Activated CD4-positive, alpha-beta T cell treated with anti-CD3 and anti-CD28 coated beads, Interleukin-2, amount 10 ng/mL, durations not matched to agents 7 days and 5 days (primary cell): ENCODE measurements around the gene EEF1AKMT4. TPM values are rescaled to one million over a fixed set of nuclear protein-coding genes. Genes with fewer than 3 reads are reported as not detected.

Experiments
- CTCF ChIA-PET: fragments of 350-600 bp; sonication (Branson Sonifier 250); formaldehyde crosslinking; loops from one replicate; lab custom pipeline; 2021; ENCODE audit warnings: antibody characterized with exemption; lab: Charles Lee
- POLR2A ChIA-PET: fragments of 350-600 bp; sonication (Branson Sonifier 250); formaldehyde crosslinking; loops from one replicate; lab custom pipeline; 2021; ENCODE audit warnings: antibody characterized with exemption; lab: Charles Lee
- DNase-seq: peaks from one replicate; pipeline ENCODE4 v3.0.0-alpha.2; 2020
- H3K27ac Mint-ChIP-seq: one replicate; pipeline ENCODE4 v1.8.0; 2021; ENCODE audit warnings: mild to moderate bottlenecking, moderate library complexity, mixed read lengths
- H3K27me3 Mint-ChIP-seq: one replicate; pipeline ENCODE4 v1.8.0; 2021; ENCODE audit warnings: mixed read lengths
- H3K36me3 Mint-ChIP-seq: one replicate; pipeline ENCODE4 v1.8.0; 2021; ENCODE audit warnings: low read depth, mixed read lengths
- H3K4me1 Mint-ChIP-seq: one replicate; pipeline ENCODE4 v1.8.0; 2021; ENCODE audit warnings: mixed read lengths
- H3K4me3 Mint-ChIP-seq: one replicate; pipeline ENCODE4 v1.8.0; 2021; ENCODE audit warnings: mild to moderate bottlenecking, moderate library complexity, mixed read lengths
- H3K9me3 Mint-ChIP-seq: one replicate; pipeline ENCODE4 v1.8.0; 2021; ENCODE audit warnings: mixed read lengths
- total RNA-seq, 2 experiments: library from RNA; stranded (reverse); gene quantifications; one replicate each; pipeline ENCODE4 v1.2.3, GENCODE V29; 2021

Gene EEF1AKMT4
- total RNA-seq, 2 experiments from 2014 or later, result 4.2 to 4.7 TPM

GRCh38 chr3:184275961-184276910 is 26.8 kb downstream of the EEF1AKMT4 start, which contains the start of gene ECE2:
Gene ECE2, plus strand, starts transcription at chr3:184276022. Its CDS starts 132 bp downstream, at chr3:184276154.
- H3K36me3 Mint-ChIP-seq, result no peaks in the 10 kb centered on the region
- CTCF ChIA-PET, result no interaction called here
- POLR2A ChIA-PET, result no interaction called here

GRCh38 chr3:184277366-184277765 is 27.9 kb downstream of the EEF1AKMT4 start:
- Mint-ChIP-seq H3K4me1 (no peaks in the 10 kb centered on the region), H3K27ac (no peak overlapping the region), H3K36me3 (no peaks in the 10 kb centered on the region), H3K4me3 (no peak overlapping the region), H3K9me3 (no peaks in the 10 kb centered on the region), H3K27me3 (peaks cover 31% of the 10 kb centered on the region)
- CTCF ChIA-PET, result no interaction called here
- POLR2A ChIA-PET, result no interaction called here
- DNase-seq, result no peak

More at GRCh38 chr3:184275961-184276910, 26.8 kb downstream of the EEF1AKMT4 start, which contains the start of gene ECE2:
- no peak within 1 kb of the TSS for H3K27ac Mint-ChIP-seq
- no peaks in the 10 kb centered on the region for H3K9me3 Mint-ChIP-seq
- peaks cover 31% of the 10 kb centered on the region for H3K27me3 Mint-ChIP-seq
- no peak for DNase-seq
- H3K4me3 Mint-ChIP-seq, result no peak within 1 kb of the TSS
- H3K4me1 Mint-ChIP-seq, result no peaks in the 10 kb centered on the region

DNA sequence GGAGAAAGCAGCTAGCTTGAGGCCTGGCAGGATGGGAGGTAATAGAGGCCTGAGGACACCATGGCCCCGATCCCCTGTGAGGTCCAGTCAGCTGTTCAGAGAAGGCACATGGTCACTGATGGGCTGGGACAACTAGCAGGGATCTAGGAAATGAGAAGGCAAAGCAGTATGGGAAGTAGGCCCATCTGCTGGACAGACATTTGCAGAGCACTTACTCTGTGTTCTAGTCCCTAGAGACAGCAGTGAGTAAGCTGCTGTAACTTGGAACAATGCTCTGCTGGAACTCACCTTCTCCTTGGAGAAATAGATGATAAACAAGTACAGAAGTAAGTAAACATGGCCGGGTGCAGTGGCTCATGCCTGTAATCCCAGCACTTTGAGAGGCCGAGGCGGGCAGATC is 33.5 kb downstream of the EEF1AKMT4 start:
- no peak overlapping the region for H3K4me3 Mint-ChIP-seq
- H3K9me3 Mint-ChIP-seq, result no peaks in the 10 kb centered on the region
- no peak overlapping the region for H3K27ac Mint-ChIP-seq
- CTCF ChIA-PET, result no interaction called here
- no peaks in the 10 kb centered on the region for H3K4me1 Mint-ChIP-seq
- DNase-seq, result no peak
- H3K27me3 Mint-ChIP-seq, result peaks cover 6% of the 10 kb centered on the region
- no peaks in the 10 kb centered on the region for H3K36me3 Mint-ChIP-seq
- POLR2A ChIA-PET, result no interaction called here

GRCh38 chr3:184283681-184284080 is 34.2 kb downstream of the EEF1AKMT4 start:
- ChIA-PET CTCF (interaction anchor here (0.6 kb wide), 2 partner anchors 16 to 519 kb away, joined by 3 to 8 read pairs; no protein-coding TSS in a partner anchor), POLR2A (no interaction called here)
- Mint-ChIP-seq H3K4me1 (no peaks in the 10 kb centered on the region), H3K9me3 (no peaks in the 10 kb centered on the region), H3K27me3 (peaks cover 6% of the 10 kb centered on the region), H3K36me3 (no peaks in the 10 kb centered on the region), H3K4me3 (no peak overlapping the region), H3K27ac (no peak overlapping the region)
- DNase-seq, result no peak

DNA sequence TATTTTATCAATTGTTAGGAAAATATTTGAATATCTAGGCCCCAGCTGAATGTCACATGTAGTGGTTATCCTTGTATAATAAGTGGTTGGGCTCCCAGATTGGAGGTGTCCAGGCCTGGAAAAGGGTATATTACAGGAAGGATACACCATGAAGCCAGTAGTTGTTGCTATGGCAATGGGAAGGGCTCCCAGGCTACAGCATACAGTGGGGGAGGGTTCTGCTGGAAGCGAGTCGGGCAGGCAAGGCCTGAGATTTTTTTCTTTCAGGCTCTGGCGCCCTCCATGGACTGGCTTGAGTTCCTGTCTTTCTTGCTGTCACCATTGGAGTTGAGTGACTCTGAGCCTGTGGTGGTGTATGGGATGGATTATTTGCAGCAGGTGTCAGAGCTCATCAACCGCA is 35.2 kb downstream of the EEF1AKMT4 start:
- ChIA-PET CTCF (interaction anchor here (0.5 to 1.6 kb wide), 3 partner anchors 57 to 256 kb away, joined by 3 to 5 read pairs (median 4); no protein-coding TSS in a partner anchor), POLR2A (no interaction called here)
- DNase-seq, result peak; percentile 38
- H3K27ac Mint-ChIP-seq, result no peak overlapping the region
- H3K36me3 Mint-ChIP-seq, result no peaks in the 10 kb centered on the region
- H3K9me3 Mint-ChIP-seq, result no peaks in the 10 kb centered on the region
- peaks cover 7% of the 10 kb centered on the region for H3K27me3 Mint-ChIP-seq
- no peak overlapping the region for H3K4me3 Mint-ChIP-seq
- peaks cover 4% of the 10 kb centered on the region for H3K4me1 Mint-ChIP-seq

- Mint-ChIP-seq H3K27ac (no peak overlapping the region), H3K4me3 (no peak overlapping the region), H3K27me3 (peaks cover 7% of the 10 kb centered on the region), H3K9me3 (no peaks in the 10 kb centered on the region), H3K36me3 (no peaks in the 10 kb centered on the region), H3K4me1 (peaks cover 4% of the 10 kb centered on the region)
- ChIA-PET POLR2A (no interaction called here), CTCF (interaction anchor here (0.6 to 1.1 kb wide), 5 partner anchors 10 to 394 kb away, joined by 3 to 6 read pairs (median 3); no protein-coding TSS in a partner anchor)
- DNase-seq, result peak; percentile 66
Observed at GRCh38 chr3:184289426-184289938, 40.0 kb downstream of the EEF1AKMT4 start.

DNA sequence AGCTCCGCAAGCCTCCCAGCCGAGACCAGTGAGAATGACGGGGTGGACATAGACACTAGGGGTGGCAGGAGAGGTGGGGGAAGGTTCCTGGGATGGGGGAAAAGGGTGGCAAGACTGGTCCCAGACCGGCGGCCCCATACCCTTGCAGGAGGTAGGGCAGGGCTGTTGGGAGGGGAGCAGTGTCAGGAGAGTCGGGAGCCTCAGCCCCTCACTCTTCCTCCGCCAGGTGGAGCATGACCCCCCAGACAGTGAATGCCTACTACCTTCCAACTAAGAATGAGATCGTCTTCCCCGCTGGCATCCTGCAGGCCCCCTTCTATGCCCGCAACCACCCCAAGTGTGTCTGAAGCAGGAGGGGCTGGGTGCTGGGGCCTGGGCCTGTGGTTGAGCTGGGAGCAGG is 40.9 kb downstream of the EEF1AKMT4 start:
- no peak for DNase-seq
- peaks cover 7% of the 10 kb centered on the region for H3K27me3 Mint-ChIP-seq
- H3K4me1 Mint-ChIP-seq, result peaks cover 4% of the 10 kb centered on the region
- no peak overlapping the region for H3K4me3 Mint-ChIP-seq
- H3K36me3 Mint-ChIP-seq, result no peaks in the 10 kb centered on the region
- CTCF ChIA-PET, result no interaction called here
- H3K9me3 Mint-ChIP-seq, result no peaks in the 10 kb centered on the region
- POLR2A ChIA-PET, result no interaction called here
- H3K27ac Mint-ChIP-seq, result no peak overlapping the region

DNA sequence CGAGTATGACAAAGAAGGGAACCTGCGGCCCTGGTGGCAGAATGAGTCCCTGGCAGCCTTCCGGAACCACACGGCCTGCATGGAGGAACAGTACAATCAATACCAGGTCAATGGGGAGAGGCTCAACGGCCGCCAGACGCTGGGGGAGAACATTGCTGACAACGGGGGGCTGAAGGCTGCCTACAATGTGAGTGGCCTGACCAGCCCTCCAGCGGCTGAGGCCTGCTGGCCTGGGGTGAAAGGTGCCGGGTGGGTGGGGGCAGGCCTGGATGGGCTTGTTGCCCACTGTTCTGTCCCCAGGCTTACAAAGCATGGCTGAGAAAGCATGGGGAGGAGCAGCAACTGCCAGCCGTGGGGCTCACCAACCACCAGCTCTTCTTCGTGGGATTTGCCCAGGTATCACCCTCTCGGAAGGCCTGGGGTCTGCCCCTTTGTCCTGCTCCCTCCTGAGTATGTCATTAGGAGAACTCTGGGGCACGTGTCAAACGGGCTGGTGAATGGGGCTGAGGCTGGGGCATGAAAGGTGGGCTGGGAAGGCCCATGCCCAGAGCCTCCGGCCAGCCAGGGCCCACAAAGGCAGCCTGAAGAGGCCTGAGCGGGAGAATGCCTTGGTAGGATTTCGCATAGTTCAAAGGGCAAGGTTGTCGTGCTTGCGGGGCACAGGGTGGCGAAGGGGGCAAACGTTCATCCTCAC is 41.7 kb downstream of the EEF1AKMT4 start:
- Mint-ChIP-seq H3K4me1 (peaks cover 4% of the 10 kb centered on the region), H3K27ac (no peak overlapping the region), H3K36me3 (no peaks in the 10 kb centered on the region), H3K9me3 (no peaks in the 10 kb centered on the region), H3K27me3 (peaks cover 4% of the 10 kb centered on the region), H3K4me3 (no peak overlapping the region)
- CTCF ChIA-PET, result interaction anchor here (0.6 kb wide), 1 partner anchor 88 kb away, joined by 3 read pairs; no protein-coding TSS in a partner anchor
- no peak for DNase-seq
- POLR2A ChIA-PET, result no interaction called here

DNA sequence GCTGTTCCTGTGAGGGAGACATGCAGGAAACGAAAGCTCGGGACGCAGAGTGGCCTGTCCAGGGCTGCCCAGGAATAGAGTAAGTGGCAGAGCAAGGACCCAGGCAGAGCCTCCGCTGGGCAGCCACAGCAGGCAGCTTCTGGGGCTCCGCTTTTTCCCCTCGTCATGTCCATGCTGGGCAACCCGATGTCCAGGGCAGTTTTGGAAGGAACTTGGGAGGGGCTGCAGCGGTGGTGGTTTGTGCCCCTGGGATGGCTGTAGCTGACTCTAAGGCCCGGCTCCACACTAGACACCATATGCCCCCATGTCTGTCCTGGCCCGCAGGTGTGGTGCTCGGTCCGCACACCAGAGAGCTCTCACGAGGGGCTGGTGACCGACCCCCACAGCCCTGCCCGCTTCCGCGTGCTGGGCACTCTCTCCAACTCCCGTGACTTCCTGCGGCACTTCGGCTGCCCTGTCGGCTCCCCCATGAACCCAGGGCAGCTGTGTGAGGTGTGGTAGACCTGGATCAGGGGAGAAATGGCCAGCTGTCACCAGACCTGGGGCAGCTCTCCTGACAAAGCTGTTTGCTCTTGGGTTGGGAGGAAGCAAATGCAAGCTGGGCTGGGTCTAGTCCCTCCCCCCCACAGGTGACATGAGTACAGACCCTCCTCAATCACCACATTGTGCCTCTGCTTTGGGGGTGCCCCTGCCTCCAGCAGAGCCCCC is 42.4 kb downstream of the EEF1AKMT4 start:
- Mint-ChIP-seq H3K4me1 (peaks cover 4% of the 10 kb centered on the region), H3K9me3 (no peaks in the 10 kb centered on the region), H3K27me3 (peaks cover 2% of the 10 kb centered on the region), H3K4me3 (no peak overlapping the region), H3K36me3 (no peaks in the 10 kb centered on the region), H3K27ac (no peak overlapping the region)
- POLR2A ChIA-PET, result no interaction called here
- CTCF ChIA-PET, result interaction anchor here (0.7 kb wide), 1 partner anchor 64 kb away, joined by 5 read pairs; no protein-coding TSS in a partner anchor
- DNase-seq, result no peak

GRCh38 chr3:184295771-184296170 is 46.3 kb downstream of the EEF1AKMT4 start:
- ChIA-PET POLR2A (no interaction called here), CTCF (no interaction called here)
- no peaks in the 10 kb centered on the region for H3K9me3 Mint-ChIP-seq
- H3K27me3 Mint-ChIP-seq, result no peaks in the 10 kb centered on the region
- no peak overlapping the region for H3K27ac Mint-ChIP-seq
- peaks cover 12% of the 10 kb centered on the region for H3K36me3 Mint-ChIP-seq
- H3K4me3 Mint-ChIP-seq, result no peak overlapping the region
- H3K4me1 Mint-ChIP-seq, result peaks cover 21% of the 10 kb centered on the region
- DNase-seq, result no peak

- no peaks in the 10 kb centered on the region for H3K9me3 Mint-ChIP-seq
- H3K27ac Mint-ChIP-seq, result no peak overlapping the region
- H3K27me3 Mint-ChIP-seq, result no peaks in the 10 kb centered on the region
- peaks cover 25% of the 10 kb centered on the region for H3K4me1 Mint-ChIP-seq
- H3K4me3 Mint-ChIP-seq, result no peak overlapping the region
- DNase-seq, result no peak
- POLR2A ChIA-PET, result no interaction called here
- CTCF ChIA-PET, result interaction anchor here (0.6 kb wide), 1 partner anchor 215 kb away, joined by 4 read pairs; no protein-coding TSS in a partner anchor
- peaks cover 18% of the 10 kb centered on the region for H3K36me3 Mint-ChIP-seq
Observed at GRCh38 chr3:184296616-184297015, 47.1 kb downstream of the EEF1AKMT4 start.
